GM21723 (cell line): ENCODE measurements around the gene GINS1.
A peak's percentile ranks its signal among the peaks of the same experiment; 100 is the strongest.

ENCODE experiments used
- ATAC-seq: cut with Tn5 transposase; IDR thresholded peaks from one replicate; pipeline ENCODE4 v1.9.1; 2021; ENCODE audit warnings: mild to moderate bottlenecking, moderate library complexity; ENCODE audit not compliant: unreplicated experiment

The GINS1 gene

DNA sequence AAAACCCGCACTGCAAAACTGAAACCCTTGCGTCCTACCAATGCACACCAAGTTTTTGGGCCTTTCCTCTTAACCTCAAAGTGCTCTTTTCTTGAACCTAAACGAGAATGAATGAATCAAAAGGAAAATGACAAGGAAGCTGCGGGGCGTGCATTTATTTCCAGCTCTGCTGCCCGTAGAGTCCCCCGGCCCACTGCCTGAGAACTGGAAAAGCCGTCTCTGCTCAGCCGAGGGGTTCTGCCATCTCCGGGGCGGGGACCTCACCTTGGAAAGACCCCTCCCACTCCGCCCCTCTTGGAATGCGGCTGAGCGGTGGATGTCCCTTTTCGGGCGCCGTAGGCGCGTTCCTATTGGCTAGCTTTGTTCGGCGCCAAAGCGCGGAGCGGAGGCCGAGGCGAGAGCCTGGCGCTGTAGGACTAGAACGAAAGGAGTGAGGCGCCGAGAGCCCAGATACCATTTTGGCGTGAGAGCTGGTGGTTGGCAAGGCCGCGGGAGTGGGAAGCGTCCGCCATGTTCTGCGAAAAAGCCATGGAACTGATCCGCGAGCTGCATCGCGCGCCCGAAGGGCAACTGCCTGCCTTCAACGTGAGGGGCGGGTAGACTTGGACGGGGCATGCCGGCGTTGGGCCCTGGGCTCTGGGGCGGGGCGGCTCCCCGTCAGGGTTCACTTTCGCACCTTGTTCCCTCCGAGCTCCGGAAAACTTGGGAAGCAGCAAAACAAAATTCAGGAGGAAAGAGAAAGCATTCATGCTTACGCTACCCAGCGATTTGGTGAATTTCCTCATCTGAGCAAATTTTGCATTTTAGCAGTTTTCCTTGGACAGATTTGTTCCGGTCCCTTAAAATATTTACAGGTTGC, at the start of gene GINS1:
GINS1 (plus strand) TSS at position 363 of the 859 bp plus-strand sequence; CDS start at position 511, 148 bp downstream.
- peak; percentile 91 for ATAC-seq

DNA sequence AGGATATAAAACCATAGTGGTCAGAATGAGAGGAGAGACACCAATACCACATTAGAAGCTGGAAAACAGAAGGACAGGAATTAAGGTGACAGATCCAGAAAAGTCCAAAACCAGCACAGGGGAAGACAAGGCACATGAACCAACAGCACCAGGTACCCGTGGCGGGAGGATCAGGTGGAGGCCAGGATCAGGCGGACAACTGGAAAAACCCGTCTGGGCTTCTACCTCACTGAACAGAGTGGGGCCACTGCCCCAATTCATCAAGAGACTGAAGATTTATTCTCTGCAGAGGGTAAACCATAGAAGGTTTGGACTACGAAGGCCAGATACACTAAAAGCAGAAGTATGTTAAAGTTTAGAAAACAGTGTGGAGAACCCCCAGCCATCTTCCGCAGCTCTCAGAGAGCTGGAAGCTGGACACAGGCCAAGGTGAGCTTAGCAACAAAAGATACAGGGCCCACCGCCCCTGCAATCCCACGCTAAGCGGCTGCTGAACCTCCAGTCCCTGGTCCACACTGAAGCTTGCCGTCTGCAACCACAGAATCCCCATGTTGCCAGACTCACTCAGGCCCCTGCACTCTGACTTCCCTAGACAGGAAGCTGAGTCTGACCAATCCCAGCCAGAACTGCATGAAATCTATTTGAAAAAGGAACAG, 46.7 kb upstream of the GINS1 start:
- peak; percentile 62 for ATAC-seq

DNA sequence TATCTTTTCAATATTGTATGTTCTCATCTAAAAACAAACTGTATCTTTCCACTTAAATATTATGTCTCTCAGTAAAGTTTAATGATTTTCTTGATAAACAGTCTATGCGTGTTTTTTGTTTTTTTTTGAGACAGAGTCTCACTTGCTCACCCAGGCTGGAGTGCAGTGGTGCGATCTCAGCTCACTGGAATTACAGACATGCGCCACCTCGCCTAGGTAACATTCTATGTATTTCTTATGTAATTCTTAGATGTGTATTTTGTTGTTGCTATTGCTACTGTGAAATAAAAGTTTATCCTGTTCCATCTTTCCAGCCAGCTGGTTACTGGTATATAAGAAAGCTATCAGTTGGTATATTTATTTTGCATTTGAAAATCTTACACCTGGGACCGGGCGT, 46.2 kb upstream of the GINS1 start:
- no peak for ATAC-seq

DNA sequence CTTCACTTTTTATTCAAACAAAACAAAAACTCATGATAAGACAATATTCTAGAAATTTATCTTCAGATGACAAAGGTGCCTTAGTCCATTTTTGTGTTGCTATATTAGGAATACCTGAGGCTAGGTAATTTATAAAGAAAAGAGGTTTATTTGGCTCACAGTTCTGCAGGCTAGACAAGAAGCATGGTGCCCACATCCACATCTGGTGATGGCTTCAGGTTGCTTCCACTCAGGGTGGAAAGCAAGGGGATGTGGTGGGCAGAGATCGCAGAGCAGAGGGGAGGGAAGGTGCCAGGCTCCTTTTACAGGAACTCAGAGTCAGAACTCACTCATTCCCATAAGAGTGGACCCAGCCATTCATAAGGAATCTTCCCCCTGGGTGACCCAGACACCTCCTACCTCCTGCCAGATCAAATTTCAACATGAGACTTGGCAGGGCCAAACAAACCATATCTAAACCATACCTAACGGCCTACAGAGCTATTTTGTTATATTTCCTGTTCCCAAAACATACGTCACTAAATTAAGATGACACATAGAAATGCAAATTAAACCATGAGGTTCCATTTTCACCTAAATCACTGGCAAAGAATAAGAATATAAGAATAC, 43.2 kb upstream of the GINS1 start:
- no peak for ATAC-seq

DNA sequence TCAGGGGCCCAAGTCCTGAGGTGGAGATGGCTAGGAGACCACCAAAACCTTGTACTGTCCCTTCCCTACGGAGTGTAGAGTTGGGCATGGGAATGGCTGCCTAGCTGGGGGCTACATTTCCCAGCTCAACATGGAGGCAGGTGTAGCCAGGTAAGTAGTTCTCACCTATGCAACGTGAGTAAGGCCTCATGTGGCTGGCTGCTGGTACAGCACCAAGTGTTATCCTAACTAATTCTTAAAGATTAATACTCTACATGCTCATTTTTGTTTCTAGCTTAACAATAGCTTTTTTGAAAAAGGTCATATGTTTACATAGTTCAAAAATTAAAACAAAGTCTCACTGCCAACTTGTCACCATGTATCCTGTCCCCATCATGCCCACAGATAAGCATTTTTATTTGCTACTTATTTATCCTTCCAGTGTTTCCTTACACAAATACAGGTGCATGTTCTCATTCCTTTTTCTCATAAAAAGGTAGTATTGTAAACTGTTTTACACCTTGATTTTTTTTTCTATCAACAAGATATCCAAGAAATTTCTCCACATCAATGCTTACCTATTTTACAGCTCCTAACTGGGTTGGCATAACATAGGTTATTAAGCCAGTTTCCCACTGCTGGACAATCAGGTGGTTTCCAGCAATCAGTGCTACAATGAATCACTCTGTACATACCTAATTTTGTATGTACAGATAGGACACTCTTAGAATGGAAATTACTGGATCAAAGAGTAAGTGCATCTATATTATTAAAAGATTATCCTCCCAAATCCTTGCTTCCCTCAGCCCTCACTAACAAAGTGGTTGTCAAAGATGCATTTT, 42.4 kb upstream of the GINS1 start:
- ATAC-seq, result no peak

DNA sequence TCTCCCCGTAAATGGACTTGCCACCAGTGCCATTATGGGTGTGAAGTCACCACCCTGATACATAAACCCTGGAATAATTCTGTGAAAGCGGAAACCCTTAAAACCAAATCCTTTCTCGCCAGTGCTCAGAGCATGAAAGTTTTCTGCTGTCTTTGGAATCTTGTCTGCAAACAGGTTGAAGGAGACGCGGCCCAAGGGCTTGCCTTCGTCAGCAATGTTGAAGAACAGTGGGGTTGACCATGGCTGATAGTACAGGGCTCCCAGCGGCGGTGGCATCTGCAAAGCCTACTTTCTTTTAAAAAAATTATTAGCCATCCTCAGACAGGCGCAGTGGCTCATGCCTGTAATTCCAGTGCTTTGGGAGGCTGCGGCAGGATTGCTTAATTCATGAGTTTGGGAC, 38.9 kb upstream of the GINS1 start:
- no peak for ATAC-seq

DNA sequence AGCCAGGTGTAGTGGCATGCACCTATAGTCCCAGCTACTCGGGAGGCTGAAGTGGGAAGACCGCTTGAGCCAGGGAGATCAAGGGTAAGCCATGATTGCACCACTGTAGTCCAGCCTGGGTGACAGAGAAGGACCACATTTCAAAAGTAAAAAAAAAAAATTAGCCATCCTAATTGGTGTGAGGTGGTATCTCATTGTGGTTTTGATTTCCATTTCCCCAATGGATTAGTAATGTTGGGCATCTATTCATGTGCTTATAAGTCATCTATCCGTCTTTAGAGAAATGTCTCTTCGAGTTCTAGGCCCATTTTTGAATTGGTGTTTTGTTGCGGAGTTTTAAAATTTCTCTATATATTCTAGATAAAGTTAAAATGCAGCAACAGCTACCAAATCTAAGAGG, 38.5 kb upstream of the GINS1 start:
- no peak for ATAC-seq

DNA sequence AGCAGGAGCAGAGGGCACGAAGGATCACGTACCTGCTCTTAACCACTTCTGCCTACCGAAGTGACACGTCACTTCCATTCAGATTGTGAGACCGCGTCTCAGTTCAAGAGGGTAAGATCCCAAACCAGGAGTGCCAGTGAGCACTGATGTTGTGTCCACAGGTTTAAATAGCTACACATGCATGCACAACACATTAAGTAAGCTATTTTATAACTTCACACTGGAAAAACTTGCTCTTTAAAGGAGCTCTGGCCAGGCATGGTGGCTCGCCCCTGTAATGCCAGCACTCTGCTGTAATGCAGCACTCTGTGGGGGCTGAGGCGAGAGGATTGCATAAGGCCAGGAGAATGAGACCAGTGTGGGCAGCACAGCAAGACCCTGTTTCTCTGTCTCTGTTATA, 37.9 kb upstream of the GINS1 start:
- no peak for ATAC-seq

DNA sequence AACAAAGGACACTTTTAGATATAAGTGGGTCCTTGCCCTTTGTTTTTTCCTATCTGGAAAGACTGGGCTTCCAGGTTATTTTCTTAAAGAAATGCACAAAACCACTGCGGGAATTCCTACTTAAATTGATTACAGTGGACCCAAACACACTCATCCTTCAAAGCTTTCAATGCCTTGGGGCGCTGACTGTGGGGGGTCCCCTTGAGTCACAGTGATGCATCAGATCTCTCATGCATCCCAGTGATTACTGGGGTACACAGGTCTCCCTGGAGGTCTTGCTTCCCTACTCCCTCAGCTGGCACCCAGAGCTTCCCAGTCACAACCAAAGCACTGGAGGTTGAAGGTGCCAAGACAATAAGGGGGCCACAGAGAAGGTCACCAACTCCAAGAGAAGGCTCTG, 37.5 kb upstream of the GINS1 start:
- no peak for ATAC-seq

DNA sequence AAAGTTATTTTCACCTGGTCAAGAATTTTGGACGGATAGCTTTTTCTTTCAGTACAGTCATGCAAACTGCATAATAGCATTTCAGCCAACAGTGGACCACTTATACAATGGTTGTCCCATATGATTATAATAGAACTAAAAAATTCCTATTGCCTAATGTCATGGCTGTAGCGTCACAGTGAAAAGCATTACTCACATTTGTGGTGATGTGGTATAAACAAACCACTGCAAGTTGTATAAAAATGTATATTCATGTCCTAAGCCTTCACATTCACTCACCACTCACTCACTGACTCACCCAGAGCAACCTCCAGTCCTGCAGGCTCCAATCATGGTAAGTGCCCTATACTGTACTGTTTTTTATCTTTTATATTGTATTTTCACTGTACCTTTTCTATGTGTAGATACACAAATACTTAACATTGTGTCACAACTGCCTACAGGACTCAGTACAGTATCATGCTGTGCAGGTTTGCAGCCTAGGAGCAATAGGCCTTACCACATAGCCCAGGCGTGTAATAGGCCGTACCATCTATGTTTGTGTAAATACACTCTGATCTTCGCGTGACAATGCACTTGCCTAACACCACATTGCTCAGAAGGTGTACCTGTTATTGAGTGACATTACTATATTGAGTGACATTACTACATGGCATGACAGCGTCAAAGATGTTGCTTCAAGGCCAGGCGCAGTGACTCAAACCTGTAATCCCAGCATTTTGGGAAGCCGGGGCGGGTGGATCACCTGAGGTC, 34.7 kb upstream of the GINS1 start:
- ATAC-seq, result no peak

DNA sequence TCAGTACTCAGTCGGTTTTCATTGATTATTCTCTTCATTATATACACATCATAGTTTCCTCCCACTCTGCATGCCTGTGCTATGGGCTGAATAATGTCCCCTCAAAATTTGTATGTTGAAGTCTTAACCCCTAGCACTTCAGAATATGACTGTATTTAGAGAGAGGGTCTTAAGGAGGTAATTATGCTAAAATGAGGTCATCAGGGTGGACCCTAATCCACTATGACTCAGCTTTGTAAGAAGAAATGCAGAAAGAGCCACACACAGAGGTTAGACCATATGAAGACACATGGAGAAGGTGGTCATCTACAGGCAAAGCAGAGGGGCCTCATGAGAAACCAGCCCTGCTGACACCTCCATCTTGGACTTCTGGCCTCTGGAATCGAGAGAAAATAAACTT, 32.6 kb upstream of the GINS1 start:
- no peak for ATAC-seq

DNA sequence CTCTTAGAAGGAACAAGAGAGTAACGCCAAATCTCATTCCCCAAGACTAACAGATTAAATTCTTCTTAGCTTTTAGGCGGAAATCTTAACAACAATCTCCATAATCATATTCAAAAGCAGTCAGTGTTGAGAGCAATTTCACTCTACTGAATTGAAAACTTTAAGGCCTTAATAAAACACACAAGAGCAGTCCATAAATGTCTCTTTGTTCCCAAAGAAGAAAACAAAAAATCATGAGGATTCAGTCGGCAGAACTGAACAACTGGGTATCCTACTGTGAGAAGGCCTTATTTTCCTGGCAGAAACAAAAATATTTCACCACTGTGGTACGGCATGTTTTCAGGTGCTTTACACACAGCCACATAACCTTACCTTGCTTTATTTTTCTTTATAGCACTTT, 31.2 kb upstream of the GINS1 start:
- ATAC-seq, result no peak

DNA sequence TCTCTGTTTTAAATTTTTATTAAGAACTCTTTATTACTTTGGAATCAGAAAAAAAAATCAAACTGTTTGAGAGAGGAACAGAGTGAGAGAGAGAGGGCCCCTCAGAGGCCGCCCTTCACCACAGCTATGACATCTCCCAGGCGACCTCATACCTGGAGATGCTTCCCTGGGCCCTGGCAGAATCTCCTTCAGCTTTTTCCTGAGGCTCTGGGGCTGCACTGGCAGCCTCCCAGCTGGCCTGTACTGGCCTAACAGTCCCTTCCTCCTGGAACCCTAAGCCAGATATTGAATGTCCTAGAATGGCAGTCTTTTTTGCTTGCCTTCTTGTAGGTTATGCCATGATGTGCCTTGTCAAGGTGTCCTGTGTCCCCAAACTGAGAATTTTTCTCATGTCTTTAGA, 30.6 kb upstream of the GINS1 start:
- ATAC-seq, result no peak

DNA sequence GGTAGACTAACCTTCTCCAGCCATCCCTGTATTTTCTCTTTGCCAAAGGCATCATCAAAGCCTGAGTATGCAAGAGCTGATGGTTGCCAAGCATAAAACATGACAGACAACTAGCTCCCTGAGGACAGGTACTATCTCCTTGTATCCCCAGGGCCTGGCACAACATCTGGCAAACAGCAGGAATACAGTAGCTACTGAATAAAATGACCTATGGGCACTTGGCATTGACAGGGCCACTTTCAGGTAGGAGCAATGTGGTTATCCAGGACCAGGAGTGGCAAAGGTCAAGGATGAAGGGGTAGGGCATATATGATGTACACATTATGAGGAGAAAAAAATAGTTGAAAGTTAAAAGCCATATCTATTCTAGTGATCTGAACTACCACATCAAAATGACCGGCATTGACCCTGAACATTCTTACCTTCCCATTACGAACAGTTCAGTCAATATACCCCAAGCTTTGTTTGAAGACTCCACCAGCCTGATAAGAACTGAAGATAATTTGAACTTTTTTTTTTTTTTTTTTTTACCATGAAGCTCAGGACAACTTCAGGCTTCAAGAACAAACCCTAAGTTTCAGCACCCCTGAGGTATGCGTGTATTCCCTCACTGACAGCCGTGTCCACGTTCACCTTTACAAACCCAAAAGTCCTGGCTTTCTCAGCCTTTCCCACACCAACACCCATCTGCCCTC, 29.1 kb upstream of the GINS1 start:
- no peak for ATAC-seq

DNA sequence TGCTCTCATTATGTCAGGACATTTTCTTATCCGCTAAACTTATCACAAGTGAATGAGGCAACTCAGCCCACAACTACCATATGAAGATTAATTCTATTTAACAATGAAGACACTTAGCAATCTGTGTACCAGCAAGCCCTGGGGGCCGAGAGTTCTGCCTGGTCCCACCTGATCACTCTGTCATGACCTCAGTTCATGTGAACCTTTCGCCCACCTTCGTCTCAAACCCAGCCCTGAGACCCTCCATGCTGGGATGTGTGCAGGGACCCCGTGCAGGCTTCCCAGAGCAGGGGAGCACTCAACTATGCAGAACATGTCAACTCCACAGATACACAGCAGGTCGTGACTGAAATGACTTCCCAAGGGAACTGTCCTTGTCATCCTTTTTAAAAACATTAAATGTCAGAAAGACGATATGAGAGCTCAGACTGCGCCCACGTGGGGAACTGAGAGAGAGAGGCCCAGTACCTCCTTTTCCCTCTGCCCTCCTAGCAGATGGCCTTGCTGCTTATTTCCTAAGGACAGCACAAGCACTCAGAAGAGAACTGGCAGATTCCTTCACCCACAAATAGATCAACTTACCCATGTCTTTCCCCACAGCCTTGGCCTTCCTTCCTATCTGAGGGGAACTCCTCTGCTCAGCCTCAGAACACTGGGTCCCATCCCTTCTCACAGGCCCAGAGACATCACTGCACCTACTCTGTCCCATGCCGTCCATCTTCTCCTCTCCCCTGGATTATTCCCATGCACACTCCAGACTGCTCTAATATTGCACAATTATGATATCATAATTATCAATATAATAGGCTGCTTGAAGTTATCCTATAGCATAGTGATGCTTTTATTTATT, 28.4 kb upstream of the GINS1 start:
- ATAC-seq, result no peak

DNA sequence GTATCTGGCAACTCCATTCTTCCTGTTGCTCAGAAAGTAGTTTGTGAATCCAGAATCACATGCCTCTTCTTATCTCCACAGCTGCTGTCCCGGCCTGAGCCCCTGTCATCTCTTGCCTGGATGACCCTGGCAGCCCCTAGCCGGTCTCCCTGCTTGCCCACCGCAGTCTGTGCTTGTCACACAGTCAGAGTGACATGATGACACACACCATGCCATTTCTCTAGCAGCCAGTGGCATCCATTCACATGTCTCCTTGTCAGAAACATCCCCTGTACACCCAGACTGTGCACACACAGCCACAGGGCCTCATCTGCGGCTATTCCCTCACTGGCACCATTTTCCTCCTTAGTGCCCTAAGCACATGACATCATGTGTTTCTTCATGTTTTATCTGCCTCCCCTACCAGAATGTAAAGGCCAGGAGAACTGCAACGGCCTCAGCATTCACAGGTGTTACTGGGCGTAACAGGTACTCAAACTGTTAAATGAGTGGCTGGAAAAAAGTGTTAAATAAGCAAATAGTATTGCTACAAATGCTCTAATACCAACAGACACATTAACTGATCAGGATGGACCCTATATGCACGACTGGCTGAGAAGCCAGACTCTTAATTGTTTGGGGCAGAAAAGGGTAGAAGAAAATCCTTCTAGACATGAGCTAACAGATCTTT, 26.4 kb upstream of the GINS1 start:
- no peak for ATAC-seq

DNA sequence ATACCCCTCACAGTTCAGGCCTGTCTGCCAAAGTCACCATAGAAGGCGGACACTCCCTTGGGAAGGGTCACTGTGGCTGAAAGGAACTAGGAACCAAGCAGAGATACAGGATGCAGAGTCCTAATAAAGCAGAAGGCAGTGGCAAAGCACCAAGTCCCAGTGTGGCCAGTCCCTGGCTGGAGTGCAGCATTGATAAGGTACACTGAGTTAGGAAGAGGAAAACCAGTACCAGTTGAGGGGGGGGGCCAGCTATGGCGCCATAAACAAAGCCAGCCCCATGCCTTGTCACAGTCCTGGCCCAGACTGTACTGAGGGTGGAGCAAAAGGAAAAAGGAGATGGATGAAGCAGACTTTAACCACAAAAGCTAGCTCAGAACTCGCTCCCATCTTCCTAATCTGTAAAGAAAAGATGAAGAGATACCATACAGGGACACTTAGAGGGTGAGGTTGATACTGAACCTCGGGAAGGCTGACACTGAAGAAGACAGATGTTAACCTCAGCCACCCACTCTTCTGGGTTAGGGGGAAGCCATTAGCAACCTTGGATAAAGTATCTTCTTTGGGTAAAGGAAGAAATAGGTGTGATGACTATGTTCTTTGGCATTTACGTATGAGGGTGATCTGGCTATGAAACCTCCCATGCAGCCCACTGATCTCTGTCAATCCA, 24.6 kb upstream of the GINS1 start:
- no peak for ATAC-seq

DNA sequence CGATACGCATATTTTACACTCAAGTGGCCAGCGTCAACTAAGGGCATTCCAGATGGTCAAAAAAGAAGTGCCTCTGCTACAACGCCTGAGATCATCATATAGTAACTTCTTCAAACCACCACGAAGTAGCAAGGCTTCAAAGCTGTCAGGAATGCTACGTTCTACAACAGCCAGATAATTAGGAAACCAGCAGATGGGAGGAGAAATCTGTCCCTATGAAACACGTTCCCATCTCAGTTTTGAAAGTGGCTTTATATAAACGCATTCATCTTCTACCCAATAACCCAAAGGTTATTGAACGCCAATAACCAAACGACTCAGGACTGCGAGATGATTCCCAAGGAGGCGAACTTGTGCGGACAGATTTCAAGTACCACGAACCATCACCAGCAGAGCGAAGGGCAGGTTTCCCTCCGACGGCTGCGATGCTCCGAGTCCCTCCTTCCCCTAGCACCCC, 18.0 kb upstream of the GINS1 start:
- no peak for ATAC-seq
